CD4-positive, alpha-beta T cell treated with Interleukin-6 at 100 ng/mL for 8 hours (primary cell): ENCODE data around the gene ADCY9.

ENCODE experiments used
- DNase-seq: peaks from one replicate; pipeline ENCODE4 v3.0.0-alpha.2; 2020; ENCODE audit warnings: mixed read lengths, low spot score

Gene ADCY9

DNA sequence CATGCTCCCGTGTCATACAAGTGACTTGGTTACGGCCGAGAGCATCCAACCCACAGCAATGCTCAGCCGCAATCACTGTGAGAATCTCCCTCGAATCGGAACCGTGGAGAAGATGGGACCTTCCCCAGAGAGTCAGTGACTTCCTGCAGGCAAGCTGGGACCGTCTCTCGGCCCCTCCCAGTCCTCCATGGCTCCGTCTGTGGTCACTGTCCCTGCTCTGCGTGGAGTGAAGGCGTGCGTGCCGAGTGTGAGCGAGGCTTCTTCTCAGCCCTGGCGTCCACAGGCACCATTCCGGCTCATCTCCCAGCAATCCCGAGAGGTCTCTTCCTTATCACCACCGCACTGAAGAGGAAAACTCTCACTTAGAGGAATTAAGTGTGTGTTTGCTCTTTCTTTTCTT is 113.1 kb downstream of the ADCY9 start:
- DNase-seq = no peak

DNA sequence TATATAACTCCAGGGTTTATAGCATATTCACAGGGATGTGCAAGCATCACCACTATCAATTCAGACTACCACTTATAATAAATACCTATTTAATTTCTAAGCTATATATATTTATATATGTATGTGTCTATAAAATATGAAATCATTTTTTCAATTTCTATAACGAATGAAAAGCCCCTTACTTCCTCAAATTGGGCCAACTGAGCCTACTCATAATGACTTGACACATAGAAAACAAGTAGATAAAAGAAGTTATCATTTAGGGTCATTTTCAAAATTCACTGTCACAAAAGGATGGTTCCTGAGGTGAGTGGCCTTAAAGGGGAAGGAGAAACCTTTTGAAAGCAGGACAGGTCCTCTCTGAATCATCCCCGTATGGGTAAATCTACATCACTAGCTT is 114.1 kb downstream of the ADCY9 start:
- DNase-seq = no peak

DNA sequence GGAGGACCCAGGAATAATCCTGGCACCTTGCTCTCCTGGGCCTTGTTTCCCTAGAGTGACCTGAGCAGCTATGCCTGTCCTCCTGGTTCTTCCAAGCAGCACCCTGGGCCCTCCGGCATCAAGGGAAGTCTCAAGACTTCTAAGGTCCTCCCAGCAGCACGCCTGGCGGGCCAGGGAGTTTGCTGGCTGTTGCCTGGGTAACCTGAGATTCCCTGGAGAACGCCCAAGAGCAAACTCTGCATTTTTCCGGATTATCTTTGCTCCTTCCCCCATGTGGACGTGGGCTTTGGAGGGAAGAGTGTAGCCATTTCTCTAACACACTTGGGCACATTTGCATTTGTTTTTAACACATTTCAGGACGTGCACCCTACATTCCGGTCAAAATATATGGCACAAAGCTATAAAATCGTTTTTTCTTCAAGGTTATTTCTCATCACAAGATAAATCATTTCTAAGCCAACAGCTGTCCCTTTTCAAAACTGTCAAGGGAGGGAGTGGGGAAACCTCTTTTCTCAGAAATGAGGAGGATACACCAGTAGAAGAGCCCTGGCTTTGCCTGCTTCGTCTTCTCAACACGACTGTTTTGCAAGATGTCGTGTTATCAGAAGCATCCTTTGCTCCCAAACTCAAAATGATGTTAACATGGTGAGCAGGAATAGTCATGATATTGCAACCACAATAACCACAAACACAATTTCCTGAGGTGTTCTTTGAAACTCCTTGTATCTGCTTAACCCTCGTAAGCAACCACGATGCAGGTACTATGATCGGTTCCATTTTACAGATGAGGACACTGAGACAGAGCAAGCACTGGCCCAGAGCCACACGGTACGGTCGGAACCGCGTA is 116.5 kb downstream of the ADCY9 start:
- peak; percentile 2 for DNase-seq

DNA sequence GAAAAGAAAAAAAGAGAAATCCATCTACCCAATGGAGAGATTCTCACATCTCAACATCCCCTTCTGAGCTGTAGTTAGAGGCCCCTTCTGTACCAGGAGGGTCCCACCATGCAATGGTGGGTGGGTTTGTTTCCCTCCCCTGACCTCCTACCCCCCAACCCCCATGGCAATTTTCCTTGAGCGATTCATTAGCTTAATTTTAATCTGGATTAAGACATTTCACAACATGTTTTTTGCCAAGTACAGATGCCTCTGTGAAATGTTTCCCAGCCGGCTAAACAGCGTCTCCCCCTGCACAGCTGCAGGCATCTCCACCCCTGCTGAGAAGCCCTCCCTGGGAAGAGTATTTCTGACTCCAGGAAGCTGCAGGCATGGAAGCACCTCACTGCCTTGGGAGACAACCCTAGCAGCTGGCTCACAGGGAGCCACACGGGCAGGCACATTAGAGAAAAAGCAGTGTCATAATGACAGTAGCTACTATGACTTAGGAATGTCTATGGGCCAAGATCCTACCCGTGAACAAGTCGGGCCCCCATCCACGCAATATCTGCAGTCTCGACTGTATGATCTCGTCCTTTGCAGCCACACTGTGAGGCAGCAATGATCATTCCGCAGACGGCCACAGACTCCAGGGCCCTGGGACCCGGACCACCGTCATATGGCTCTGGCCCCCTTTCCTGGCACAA is 117.3 kb downstream of the ADCY9 start:
- no peak for DNase-seq

DNA sequence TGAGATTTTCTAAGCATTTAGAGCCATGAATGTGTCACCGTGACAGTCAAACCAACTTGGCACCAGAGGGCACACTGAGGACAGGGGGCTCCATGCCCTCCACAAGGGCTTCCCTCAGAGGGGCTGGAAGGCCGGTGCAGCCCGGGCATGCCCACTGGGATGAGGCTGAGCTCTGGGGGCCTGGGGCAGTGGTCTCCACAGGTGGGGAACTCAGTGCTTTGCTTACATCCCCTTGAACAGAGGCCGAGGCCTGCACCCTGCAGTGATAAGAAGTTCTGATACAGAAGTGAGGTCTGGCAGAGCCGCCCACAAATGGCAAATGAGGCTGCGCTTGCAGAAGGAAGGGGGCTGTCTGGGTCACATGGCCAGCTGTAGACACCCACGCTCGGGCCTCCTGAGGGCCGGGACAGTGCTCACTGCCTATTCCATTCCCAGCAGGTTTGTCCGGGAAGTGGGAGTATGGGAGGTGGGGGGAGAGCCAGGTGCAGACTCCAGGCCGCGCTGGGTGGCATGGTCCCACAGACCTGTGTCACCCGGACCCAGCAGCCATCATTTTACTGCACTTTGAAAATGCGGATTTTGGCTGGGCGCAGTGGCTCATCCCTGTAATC is 118.9 kb downstream of the ADCY9 start:
- DNase-seq = no peak

DNA sequence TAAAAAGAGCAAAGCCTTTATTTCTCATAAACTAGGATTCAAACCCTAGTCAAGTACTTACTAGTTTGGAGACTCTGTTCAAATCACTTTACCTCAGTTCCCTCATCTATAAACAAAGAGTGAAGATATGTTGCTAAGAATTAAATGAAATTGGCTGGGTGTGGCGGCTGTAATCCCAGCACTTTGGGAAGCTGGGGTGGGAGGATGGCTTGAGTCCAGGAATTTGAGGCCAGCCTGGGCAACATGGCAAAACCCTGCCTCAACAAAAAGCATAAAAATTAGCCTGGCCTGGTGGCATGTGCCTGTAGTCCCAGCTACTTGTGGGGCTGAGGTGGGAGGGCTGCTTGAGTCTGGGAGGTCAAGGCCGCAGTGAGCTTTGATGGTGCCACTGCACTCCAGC is 121.2 kb downstream of the ADCY9 start:
- no peak for DNase-seq

DNA sequence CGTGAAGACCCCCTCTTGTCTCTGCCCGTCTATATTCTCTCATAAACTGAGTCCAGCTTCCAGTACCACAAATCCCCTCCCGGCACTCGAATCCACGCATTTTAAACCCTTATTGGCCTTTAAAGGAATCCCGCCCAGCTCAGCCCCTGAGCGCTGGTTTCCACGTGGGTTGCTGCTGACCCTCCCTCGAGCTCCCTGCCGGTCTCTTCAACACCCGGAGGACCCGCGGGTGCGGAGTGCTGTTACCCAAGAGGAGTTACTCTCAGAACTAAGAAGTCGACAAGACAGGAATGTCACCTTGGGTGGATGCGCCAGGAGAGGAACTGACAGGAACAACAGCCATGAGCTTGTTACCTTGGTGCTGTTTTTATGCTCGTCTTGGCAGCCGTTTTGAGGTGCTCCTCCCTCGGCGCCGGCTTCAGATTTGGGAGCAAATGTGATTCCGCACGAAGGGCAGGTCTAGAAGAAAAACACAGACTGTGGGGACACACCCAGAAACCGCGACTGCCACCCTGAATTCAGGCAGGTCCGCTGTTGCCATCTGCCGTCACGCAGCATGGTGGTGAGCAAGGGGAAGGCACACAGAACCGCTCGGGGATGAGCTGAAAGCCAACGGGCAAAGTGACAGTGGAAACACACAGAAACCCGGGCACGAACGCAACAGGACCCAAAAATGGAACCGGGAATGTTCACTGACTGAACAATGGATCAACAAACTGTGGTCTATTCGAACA is 123.0 kb downstream of the ADCY9 start:
- DNase-seq = no peak

DNA sequence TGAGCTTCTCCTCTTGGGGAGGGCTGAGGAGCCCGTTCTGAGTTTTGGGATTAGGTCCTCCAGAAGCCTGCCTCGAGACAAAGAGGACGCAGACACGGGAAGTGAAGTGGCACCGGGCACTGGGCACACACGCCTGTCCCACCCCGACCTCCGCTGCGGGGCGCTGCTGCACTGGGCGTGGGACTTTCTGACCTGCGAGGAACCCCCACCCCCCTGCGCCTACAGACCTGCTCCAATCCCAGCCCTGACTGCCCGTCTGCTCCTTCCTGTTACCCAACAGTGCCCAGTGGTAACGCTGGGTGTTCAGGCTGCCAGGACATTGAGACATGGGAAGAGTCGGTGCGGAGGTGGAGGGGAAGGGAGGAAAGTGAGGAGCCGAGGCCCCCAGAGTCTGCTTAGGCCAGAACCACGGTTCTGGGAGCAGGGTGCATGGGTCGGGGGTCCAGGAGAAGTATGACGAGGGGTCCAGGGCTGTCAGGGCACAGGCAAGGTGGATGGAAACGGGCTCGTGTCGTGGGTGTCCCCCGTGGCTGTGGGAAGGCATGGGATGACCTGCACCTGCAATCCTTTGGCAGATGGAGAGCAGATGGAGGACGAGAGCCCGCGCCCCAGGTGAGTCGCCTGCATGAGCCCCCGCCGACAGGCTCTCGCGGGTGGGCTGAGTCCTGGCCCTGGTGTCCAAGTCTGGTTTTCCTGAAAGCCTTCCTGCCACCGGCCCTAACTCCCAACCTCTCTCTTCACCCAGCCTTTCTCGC is 123.8 kb downstream of the ADCY9 start:
- no peak for DNase-seq

DNA sequence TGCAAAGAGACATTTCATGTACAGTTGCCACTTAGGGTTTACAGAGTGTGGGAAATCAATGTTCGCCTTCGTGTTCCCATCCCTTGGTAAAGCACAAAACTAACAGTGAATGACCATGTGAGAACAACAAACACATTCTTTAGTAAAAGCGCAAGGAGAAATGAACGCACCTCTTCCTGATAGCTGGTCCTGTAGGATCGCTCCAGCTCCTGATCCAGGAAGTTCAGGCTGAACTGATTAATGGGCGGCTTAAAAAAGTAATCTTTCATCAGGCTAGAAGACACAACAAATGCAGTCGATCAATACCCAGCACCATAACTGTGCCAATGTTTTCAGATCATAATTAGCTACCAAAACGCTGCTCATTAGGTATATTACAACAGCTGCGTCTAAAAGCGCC is 127.4 kb downstream of the ADCY9 start:
- DNase-seq = no peak

DNA sequence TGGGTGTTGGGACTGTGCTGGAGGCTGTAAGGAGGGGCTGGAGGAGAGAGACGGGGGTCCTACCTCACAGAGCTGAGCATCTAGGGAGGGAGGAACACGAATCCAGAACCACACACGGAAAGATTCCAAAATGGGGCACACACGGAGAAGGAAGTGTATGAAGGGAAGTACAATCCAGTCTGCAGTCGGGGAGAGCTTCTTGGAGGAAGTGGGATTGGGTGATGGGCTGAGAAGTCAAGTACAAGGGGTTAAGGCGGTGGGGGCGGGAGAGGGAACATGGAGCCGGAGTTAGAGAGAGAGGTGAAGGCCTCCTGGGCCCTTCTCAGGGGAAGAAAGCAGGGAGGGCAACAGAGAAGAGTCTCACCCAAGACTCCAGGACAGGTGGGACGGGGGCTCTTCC is 128.2 kb downstream of the ADCY9 start:
- no peak for DNase-seq

DNA sequence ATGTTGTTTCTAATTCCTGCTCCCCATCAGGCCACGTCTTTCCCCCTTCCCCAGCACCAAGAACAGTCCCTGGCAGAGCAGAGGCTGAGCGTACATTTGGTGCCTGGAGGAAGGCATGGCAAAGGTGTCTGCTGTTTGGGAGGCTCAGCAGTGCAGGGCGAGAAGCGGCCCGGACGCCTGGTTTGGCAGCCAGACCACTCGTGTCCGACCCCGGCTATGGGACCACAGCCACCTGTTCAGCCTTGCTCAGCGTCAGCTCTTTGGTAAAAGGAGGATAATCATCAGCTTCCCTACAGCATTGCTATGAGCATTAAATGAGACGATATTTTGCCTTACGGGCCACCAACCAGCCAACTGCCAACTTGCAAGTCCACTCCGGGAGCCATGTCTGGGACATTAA is 129.0 kb downstream of the ADCY9 start:
- no peak for DNase-seq

DNA sequence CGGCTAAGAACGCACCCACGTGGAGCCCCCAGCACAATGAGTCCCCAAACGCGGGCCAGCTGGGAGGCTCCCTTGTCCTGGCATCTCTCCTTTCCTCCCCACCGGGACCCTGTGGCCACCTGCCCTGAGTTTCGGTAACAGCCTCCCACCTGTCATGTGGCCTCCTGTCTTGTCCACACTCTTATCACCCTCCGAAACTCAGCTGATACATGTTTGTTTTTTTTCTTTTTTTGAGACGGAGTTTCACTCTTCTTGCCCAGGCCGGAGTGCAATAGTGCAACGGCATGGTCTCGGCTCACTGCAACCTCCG is 130.1 kb downstream of the ADCY9 start:
- DNase-seq = no peak

DNA sequence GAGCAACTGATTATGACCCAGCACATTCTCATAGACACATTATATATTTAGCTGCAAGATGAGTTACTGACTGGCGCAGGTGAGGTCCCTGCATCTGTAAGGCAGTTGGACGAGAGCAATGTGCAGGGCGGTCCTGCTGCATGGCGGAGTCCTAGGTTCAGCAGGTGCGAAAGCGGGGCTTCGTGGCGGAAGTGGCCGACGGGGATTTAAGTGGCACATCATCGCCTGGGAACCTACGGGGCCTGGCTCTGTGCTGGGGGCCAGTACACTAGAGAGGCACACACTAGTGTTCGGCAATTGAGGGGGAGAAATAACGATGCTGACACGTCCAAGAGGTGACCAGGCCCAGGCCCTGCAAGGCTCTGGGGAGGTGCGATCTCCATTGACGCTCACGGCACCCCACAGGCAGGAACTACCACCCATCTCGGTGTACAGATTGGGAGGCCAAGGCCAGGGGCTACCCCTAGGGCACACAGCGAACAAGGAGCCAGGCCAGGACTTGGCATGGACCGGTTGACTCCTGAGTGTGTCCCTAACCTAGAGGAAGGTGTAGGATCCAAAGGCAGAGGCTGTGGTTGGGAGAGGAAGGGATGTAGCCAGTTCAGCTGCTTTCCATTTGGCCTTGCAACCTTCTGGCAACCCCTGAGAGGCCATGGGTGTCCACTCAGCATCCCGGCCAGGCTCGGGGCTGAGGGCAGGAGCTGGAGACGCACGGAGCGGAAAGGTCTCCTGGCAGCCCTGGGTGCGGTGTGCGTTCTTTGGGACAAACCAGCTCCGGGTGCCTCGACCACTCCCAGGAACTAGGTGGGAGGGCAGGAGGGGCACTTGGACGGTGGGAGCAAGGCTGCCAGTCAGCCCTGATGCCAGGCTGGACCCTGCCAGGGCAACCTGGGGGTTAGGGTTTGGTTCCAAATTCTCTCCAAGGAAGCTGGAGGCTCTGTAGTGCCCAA is 131.9 kb downstream of the ADCY9 start:
- no peak for DNase-seq

DNA sequence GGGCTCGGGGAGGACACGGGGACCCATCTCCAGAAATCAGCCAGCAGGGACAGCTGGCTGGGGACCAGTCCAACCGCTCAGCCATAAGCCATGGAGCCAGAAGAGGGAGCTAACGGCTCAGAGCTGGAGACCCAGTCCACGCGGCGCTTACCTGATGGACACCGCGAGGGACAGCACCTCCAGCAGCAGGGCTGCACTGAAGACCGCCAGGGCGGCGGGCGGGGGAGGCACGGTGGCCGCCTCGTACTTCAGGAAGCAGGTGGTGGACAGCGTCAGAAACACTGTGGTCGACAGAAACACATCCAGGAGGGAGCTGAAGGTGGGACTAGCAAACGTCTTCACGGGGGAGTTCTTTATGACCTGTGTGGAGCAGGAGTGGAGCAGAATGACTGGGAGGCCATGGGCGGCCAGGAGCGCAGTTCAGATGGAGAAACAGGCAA is 133.1 kb downstream of the ADCY9 start:
- DNase-seq = peak; percentile 16

DNA sequence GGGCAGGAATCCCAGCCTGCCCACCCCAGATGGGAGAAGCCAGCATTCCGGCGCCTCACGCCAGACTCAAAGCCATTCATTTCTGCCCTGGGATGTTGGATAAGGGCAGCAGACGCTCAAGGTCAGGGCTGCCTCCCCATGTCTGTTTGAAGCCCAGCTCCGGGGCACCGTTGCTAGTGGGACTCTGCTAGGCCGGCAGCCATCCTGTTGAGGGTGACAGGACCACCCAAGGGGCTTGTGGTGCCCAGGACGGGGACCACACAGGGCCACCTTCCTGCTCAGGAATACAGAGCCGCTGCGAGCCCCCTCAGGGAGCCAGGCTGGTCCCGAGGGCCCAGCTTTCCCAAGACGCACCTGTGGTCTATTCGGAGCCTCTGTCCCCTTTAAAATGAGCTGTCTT is 134.0 kb downstream of the ADCY9 start:
- no peak for DNase-seq

DNA sequence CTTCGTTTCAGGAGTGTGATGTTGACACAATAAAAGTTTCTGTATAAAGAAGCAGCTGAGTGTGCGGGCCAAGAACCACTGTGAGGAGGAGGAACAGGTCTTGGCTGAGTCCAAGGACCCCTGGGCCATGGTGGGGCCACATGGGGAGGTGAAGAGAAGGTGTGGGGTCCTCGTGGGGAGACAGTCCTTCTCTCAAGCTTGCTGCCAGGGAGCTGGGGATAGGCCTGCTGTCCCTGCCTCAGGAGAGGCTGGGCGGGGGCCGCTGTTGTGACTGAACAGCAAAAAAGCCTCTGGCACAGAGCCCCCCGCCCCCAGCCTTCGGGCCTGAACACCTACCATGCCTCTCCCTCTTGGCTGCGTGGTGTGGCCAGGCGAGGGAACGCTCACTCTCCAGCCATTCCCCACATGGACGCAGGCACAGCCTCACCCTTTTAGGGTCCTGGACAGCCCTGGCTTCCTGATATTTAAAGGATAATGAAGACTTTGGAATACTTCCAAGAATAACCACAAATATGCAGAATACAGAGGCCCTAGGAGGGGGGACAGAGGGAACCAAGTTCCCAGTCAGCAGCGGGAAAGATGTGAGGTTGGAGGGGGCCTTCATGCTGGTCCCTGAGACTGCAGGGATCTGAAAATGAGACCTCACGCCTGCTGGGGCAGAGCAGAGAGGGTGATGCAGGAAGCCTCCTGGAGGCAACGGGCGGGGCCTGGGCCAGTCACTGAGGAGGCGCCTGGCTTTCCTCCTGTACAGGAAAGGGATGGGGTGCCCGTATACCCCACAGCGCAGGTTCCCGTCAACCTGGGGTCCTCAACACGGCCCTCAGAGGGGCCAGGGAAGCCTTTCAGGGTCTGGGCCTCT is 135.8 kb downstream of the ADCY9 start:
- no peak for DNase-seq

DNA sequence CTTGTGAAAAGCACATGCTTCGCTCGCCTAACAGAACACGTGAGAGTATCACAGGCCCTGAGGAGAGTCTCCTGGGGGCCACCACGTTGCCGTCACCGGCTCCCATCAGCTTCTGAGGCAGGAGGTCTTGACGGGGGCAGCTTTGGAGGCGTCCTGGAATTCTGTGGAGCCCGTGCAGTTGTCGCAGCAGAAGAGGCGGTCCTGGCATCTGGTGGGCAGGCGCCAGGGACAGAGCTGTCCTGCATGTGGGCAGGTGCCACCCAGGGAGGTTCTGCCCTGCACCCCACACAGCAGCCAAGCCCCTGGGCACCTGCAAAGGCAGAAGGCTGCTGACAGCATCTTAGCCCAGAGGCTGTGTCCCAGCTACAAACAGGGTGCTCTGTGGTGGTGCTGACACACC is 136.7 kb downstream of the ADCY9 start:
- DNase-seq = no peak

DNA sequence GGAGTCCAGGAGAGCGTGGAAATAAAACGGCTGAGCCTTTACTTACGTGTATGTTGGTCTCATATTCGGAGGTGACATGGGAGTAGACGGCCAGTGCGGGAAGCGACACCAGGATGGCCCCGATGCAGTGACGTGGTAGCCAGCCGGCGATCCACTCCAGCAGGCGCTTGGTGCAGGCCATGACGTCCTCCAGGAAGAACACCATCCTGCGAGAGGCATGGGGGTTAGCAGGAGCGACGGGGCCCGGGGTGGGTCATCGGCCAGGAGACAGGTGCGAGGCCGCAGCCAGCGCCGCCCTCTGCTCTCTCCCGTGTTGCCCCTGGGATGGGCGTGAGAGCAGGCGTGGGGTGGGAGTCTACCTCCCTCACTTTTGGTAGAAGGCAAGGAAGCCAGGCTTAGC is 137.2 kb downstream of the ADCY9 start:
- DNase-seq = no peak

DNA sequence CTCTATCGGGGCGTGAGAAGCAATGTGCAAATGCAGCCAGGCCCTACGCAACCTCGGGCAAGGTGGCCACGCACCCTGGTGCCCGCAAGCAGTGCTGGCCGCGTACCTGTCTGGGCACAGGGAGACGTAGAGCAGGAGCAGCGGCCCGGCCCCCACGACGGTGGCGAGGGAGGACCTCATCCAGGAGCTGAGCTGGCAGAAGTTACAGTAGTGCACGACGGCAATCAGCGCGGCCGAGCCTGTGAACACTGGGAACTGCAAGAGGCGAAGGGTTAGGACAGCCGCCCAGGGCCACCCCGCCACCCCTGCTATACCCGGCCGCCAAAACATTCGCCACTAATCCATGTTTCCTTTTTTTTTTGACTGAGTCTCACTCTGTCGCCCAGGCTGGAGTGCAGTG is 138.9 kb downstream of the ADCY9 start:
- DNase-seq = no peak

DNA sequence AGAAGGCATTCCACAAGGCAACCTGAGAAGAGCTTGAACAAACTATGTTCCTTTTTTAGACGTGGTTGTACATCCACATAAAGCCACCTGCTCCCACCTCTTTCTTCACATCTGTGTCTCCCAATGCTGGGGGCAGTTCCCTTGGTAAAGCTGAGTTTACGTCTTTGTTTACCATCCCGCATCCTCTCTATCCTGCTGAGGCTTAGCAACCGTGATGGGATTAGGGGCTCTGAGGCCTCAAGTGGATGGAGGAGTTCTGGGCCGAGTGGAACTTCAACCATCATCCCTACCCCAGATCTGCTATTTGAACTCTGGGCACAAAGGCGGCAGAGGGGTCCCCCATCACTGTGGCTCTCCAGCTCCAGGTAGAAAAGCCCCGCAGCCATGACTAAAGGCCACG is 141.5 kb downstream of the ADCY9 start:
- DNase-seq = no peak
